ENCODE measurements around the gene MCRIP2. TPM values are rescaled to one million over a fixed set of nuclear protein-coding genes. Genes with fewer than 3 reads are reported as not detected.
A peak's percentile ranks its signal among the peaks of the same experiment; 100 is the strongest.

MCRIP2 gene
- total RNA-seq, 6 experiments from 2014 or later = 48.8 to 130 (median 76.7) TPM

GRCh38 chr16:694187-694862 lies 52.7 kb downstream of the MCRIP2 start:
- no peak for ATAC-seq
- Histone ChIP-seq H3K4me1 (peaks cover 0 to 9% (median 5%) of the 10 kb centered on the region in 4 donors), H3K36me3 (no peaks in the 10 kb centered on the region), H3K27me3 (peaks cover 0 to 15% of the 10 kb centered on the region in 2 donors), H3K27ac (no peak overlapping the region), H3K4me3 (no peak overlapping the region), H3K9me3 (no peaks in the 10 kb centered on the region)
- no peak for DNase-seq
- intact Hi-C loops (cut with DNase I) = no loop called here
- TF ChIP-seq, protein P1, sequence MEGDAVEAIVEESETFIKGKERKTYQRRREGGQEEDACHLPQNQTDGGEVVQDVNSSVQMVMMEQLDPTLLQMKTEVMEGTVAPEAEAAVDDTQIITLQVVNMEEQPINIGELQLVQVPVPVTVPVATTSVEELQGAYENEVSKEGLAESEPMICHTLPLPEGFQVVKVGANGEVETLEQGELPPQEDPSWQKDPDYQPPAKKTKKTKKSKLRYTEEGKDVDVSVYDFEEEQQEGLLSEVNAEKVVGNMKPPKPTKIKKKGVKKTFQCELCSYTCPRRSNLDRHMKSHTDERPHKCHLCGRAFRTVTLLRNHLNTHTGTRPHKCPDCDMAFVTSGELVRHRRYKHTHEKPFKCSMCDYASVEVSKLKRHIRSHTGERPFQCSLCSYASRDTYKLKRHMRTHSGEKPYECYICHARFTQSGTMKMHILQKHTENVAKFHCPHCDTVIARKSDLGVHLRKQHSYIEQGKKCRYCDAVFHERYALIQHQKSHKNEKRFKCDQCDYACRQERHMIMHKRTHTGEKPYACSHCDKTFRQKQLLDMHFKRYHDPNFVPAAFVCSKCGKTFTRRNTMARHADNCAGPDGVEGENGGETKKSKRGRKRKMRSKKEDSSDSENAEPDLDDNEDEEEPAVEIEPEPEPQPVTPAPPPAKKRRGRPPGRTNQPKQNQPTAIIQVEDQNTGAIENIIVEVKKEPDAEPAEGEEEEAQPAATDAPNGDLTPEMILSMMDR (IDR thresholded peaks at IDR 0.05) = no peak
- TF ChIP-seq POLR2A (IDR thresholded peaks at IDR 0.05) = no peak
- 0% methylated on average over 1 of the region's 64 CpGs for WGBS (ENCODE audit: insufficient coverage, low coverage, low lambda C conversion rate, missing lambda C conversion rate)

- Histone ChIP-seq H3K36me3 (no peaks in the 10 kb centered on the region), H3K27ac (no peak overlapping the region), H3K4me3 (no peak overlapping the region), H3K9me3 (no peaks in the 10 kb centered on the region), H3K27me3 (peaks cover 0 to 19% of the 10 kb centered on the region in 2 donors), H3K4me1 (peaks cover 0 to 5% (median 2%) of the 10 kb centered on the region in 4 donors)
- intact Hi-C loops (cut with DNase I) = no loop called here
- no peak for TF ChIP-seq POLR2A (IDR thresholded peaks at IDR 0.05)
- TF ChIP-seq, protein P1 (IDR thresholded peaks at IDR 0.05) = no peak
- ATAC-seq (no peak), DNase-seq (no peak)
- 0% methylated on average over 1 of the region's 37 CpGs for WGBS (ENCODE audit: insufficient coverage, low coverage, low lambda C conversion rate, missing lambda C conversion rate)
Measured at GRCh38 chr16:694863-695354, 53.3 kb downstream of the MCRIP2 start.

DNA sequence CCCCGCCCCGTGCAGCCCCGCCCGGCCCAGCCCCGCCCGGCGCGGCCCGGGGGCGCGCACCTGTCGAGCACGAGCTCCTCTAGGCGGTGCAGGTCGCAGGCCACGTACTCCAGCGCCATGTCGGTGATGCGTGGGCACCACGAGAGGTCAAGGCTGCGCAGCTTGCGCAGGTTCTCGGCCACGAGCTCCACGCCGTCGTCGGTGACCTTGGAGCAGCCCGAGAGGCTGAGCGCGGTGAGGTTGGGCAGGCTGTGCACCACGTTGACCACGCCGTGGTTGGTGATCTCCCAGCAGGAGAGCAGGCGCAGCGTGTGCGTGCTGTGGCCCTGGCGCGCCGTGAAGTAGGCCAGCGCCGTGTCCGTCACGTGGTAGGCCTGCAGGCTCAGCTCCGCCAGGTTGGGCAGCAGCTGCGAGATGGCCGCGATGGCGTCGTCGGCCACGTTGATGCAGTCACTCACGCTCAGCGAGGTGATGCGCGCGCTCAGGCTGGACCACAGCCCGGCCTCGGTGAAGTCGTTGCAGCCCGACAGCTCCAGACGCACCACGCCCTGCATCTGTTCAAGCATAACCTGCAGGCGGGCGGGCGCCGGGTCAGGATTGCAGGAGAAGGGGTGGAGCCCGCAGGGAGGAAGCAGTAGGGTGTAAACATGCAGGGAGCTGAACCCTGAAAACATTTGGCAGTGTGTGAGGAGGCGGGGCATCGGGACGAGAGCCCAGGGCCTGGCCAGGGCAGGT lies 53.9 kb downstream of the MCRIP2 start:
- H3K27ac ChIP-seq = no peak overlapping the region
- ATAC-seq = peak in 3 of 4 donors; percentile 8 to 47 (median 40)
- no peak for TF ChIP-seq POLR2A (IDR thresholded peaks at IDR 0.05)
- TF ChIP-seq, protein P1 (IDR thresholded peaks at IDR 0.05) = no peak
- no peak overlapping the region for H3K4me3 ChIP-seq
- no peaks in the 10 kb centered on the region for H3K36me3 ChIP-seq
- peaks cover 0 to 25% of the 10 kb centered on the region in 2 donors for H3K27me3 ChIP-seq
- no peaks in the 10 kb centered on the region for H3K9me3 ChIP-seq
- intact Hi-C loops (cut with DNase I) = no loop called here
- DNase-seq = peak in 1 of 3 donors; percentile 33
- peaks cover 0 to 4% (median 1%) of the 10 kb centered on the region in 4 donors for H3K4me1 ChIP-seq
- 0% methylated on average over 2 of the region's 71 CpGs for WGBS (ENCODE audit: insufficient coverage, low coverage, low lambda C conversion rate, missing lambda C conversion rate)

Other genes starting within 250 kb of the MCRIP2 start
- 10 to 100 TPM; 50.3 to 83.6 (median 61.0) TPM for gene NME4, start 244.6 kb upstream of the MCRIP2 start, total RNA-seq
- gene DECR2, start 239.9 kb upstream of the MCRIP2 start, total RNA-seq = 100 to 1,000 TPM in 3 of 6 experiments, 10 to 100 TPM in 3; 73.6 to 169 (median 97.0) TPM
- 10 to 100 TPM; 19.5 to 38.3 (median 25.5) TPM for gene RAB11FIP3, start 216.2 kb upstream of the MCRIP2 start, total RNA-seq
- 10 to 100 TPM; 17.3 to 34.3 (median 23.3) TPM for gene CAPN15, start 114.1 kb upstream of the MCRIP2 start, total RNA-seq
- gene PRR35, start 81.4 kb upstream of the MCRIP2 start, total RNA-seq = not detected
- under 1 TPM in 5 of 6 experiments, not detected in 1; 0.12 to 0.33 (median 0.28) TPM for gene NHLRC4, start 74.8 kb upstream of the MCRIP2 start, total RNA-seq
- 10 to 100 TPM; 19.5 to 32.0 (median 27.8) TPM for gene PIGQ, start 71.9 kb upstream of the MCRIP2 start, total RNA-seq
- gene RAB40C, start 51.8 kb upstream of the MCRIP2 start, total RNA-seq = 10 to 100 TPM in 5 of 6 experiments, 1 to 10 TPM in 1; 10.0 to 14.1 (median 12.0) TPM
- under 1 TPM; 0.43 to 0.70 (median 0.56) TPM for gene WFIKKN1, start 10.8 kb upstream of the MCRIP2 start, total RNA-seq
- gene METTL26, start 5.5 kb upstream of the MCRIP2 start, total RNA-seq = 100 to 1,000 TPM in 1 of 6 experiments, 10 to 100 TPM in 5; 22.7 to 126 (median 32.6) TPM
- 10 to 100 TPM in 4 of 6 experiments, 1 to 10 TPM in 2; 7.2 to 18.1 (median 11.8) TPM for gene WDR90, start 7.5 kb downstream of the MCRIP2 start, total RNA-seq
- 10 to 100 TPM; 28.5 to 44.8 (median 40.3) TPM for gene RHOT2, start 26.3 kb downstream of the MCRIP2 start, total RNA-seq
- gene RHBDL1, start 33.8 kb downstream of the MCRIP2 start, total RNA-seq = 1 to 10 TPM in 1 of 6 experiments, under 1 TPM in 5; 0.37 to 1.1 (median 0.60) TPM
- 10 to 100 TPM; 37.3 to 69.6 (median 54.3) TPM for gene STUB1, start 38.6 kb downstream of the MCRIP2 start, total RNA-seq
- gene JMJD8, start 42.5 kb downstream of the MCRIP2 start, total RNA-seq = 10 to 100 TPM; 26.9 to 68.1 (median 36.9) TPM
- gene WDR24, start 48.6 kb downstream of the MCRIP2 start, total RNA-seq = 10 to 100 TPM in 1 of 6 experiments, 1 to 10 TPM in 5; 5.5 to 11.7 (median 9.7) TPM
- gene FBXL16, start 64.0 kb downstream of the MCRIP2 start, total RNA-seq = 1 to 10 TPM in 2 of 6 experiments, under 1 TPM in 1, not detected in 3; 0.05 to 2.3 (median 1.7) TPM
- gene METRN, start 73.3 kb downstream of the MCRIP2 start, total RNA-seq = 10 to 100 TPM; 14.0 to 43.7 (median 26.2) TPM
- 10 to 100 TPM; 19.7 to 56.0 (median 28.2) TPM for gene ANTKMT, start 79.3 kb downstream of the MCRIP2 start, total RNA-seq
- under 1 TPM in 1 of 6 experiments, not detected in 5; 0.31 TPM for gene CCDC78, start 84.6 kb downstream of the MCRIP2 start, total RNA-seq
- gene HAGHL, start 85.3 kb downstream of the MCRIP2 start, total RNA-seq = 1 to 10 TPM in 4 of 6 experiments, under 1 TPM in 2; 0.83 to 2.5 (median 1.3) TPM
- 10 to 100 TPM; 11.9 to 26.1 (median 17.3) TPM for gene CIAO3, start 99.2 kb downstream of the MCRIP2 start, total RNA-seq
- gene MSLN, start 118.9 kb downstream of the MCRIP2 start, total RNA-seq = under 1 TPM in 1 of 6 experiments, not detected in 5; 0.25 TPM
- 10 to 100 TPM in 2 of 6 experiments, 1 to 10 TPM in 4; 5.1 to 16.2 (median 6.6) TPM for gene RPUSD1, start 146.6 kb downstream of the MCRIP2 start, total RNA-seq
- 1 to 10 TPM; 2.9 to 7.8 (median 4.6) TPM for gene CHTF18, start 146.8 kb downstream of the MCRIP2 start, total RNA-seq
- gene GNG13, start 158.9 kb downstream of the MCRIP2 start, total RNA-seq = not detected

Data from right lobe of liver (tissue), 6 donors.